Coronary artery (tissue), 2 donors: ENCODE results near the gene EEFSEC.

Source experiments
- DNase-seq: peaks from one replicate; pipeline ENCODE4 v3.0.0-alpha.2; 2017; ENCODE audit warnings: low spot score
- H3K27ac ChIP-seq, 2 donors: fragments of 200-600 bp; sonication (generic); one replicate each; pipeline ENCODE4 v1.5.1; 2016 to 2019
- H3K4me3 ChIP-seq: fragments of 200-600 bp; sonication (generic); 2 replicates; pipeline ENCODE4 v1.5.1; 2016; ENCODE audit warnings: mild to moderate bottlenecking, moderate library complexity
- TF ChIP-seq, protein P1 (sequence below): fragments of 200-600 bp; sonication (generic); IDR thresholded peaks from one replicate; pipeline ENCODE4 v1.5.1; 2019; ENCODE audit warnings: antibody characterized with exemption

The EEFSEC gene

DNA sequence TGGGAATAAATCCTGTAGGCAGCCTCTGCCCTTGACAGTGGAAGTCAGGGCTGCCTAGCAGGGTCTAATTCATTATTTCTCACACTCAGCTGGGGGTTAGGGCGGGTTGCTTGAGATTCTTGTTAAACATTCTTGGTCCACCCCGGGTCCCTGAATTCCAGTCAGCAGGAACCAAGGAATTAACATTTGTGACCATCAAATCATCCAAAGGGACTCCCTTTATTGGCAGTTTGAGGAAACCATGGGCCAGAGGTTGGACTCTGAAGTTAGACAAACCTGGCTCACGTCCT is 122.8 kb downstream of the EEFSEC start:
- DNase-seq = peak; percentile 33
- no peak overlapping the region for H3K4me3 ChIP-seq
- TF ChIP-seq, protein P1, sequence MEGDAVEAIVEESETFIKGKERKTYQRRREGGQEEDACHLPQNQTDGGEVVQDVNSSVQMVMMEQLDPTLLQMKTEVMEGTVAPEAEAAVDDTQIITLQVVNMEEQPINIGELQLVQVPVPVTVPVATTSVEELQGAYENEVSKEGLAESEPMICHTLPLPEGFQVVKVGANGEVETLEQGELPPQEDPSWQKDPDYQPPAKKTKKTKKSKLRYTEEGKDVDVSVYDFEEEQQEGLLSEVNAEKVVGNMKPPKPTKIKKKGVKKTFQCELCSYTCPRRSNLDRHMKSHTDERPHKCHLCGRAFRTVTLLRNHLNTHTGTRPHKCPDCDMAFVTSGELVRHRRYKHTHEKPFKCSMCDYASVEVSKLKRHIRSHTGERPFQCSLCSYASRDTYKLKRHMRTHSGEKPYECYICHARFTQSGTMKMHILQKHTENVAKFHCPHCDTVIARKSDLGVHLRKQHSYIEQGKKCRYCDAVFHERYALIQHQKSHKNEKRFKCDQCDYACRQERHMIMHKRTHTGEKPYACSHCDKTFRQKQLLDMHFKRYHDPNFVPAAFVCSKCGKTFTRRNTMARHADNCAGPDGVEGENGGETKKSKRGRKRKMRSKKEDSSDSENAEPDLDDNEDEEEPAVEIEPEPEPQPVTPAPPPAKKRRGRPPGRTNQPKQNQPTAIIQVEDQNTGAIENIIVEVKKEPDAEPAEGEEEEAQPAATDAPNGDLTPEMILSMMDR = no peak
- no peak overlapping the region for H3K27ac ChIP-seq

DNA sequence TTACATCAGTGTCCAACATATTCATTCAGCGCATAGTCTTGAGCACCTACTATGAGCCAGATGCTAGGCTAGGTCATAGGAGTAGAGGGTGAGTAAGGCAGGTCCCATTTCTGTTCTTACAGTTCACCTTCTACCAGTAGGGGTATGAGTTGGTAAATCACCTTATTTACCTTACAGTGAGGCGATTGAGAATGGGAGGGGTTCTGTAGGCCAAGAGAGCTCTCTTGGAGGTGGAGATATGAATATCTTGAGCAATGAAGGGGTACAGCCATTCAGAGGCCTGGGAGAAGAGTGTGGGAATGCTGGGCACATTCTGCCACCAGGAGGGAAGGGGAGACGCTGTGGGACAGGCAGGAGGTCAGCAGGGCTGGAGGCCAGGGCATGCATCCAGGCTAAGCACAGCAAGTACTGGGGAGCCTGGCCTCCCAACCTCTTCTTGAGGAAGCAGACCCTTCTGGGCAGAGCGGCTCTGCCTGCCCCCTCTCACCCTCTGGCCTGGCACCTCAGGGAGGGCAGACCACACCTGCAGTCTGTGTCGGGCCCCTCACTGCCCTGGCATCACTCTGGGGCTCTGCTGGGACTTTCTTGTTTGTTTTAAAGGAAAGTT is 123.4 kb downstream of the EEFSEC start:
- TF ChIP-seq, protein P1 = no peak
- DNase-seq = peak; percentile 67
- H3K4me3 ChIP-seq = no peak overlapping the region
- H3K27ac ChIP-seq = no peak overlapping the region

DNA sequence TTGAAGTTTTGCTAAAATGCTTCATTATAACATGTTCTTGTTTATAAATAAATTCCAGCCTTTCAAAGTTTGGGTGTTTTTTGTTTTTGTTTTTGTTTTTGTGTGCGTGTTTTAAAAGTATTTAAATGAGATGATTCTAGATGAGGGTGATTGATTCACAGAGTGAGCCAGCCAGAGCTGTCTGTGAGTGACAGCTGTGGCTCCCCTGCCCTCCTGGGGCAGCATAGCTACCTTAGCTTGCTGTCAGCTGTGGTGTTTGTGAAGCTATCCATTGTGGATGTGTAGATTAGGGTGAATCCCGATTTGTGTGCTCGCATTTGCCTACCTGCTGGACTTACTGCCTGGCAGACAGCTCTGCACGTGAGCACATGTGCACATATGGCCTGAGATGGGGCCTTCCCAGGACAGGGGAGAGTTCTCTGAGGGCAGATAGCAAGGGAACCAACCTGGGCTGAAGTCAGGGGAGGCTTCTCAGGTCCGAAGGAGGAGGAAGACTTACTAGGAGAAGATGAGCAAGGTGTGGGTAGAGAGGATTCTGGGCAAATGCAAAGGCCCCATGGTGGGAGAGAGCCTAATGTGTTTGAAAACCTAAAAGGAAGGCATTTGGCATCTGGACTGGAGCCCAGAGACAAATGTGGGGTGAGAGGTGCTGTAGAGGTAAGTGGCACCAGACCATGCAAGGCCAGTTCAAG is 124.2 kb downstream of the EEFSEC start:
- H3K4me3 ChIP-seq = no peak overlapping the region
- peak; percentile 12 for DNase-seq
- no peak overlapping the region for H3K27ac ChIP-seq
- TF ChIP-seq, protein P1 = no peak

DNA sequence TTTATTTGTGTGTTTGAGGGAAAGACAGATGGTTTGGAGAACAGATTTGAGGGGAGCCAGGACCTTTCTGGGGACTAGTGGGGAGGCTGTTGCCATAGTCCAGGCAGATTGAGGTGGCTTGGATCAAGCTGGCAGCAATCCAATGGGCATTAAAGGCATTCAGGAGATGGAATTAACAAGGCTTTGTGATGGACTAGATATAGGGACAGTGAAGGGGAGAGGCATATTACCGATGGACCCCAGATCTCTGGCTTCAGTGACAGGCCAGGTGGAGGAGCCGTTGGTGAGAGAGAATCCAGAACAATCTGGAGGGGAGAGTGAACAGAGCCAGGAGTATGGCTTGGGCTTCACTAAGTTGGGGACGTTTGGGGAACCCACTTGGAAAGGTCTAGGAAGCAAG is 124.8 kb downstream of the EEFSEC start:
- H3K4me3 ChIP-seq = no peak overlapping the region
- TF ChIP-seq, protein P1 = no peak
- peak overlapping the region in 1 of 2 donors; percentile 57 for H3K27ac ChIP-seq
- peak; percentile 29 for DNase-seq

DNA sequence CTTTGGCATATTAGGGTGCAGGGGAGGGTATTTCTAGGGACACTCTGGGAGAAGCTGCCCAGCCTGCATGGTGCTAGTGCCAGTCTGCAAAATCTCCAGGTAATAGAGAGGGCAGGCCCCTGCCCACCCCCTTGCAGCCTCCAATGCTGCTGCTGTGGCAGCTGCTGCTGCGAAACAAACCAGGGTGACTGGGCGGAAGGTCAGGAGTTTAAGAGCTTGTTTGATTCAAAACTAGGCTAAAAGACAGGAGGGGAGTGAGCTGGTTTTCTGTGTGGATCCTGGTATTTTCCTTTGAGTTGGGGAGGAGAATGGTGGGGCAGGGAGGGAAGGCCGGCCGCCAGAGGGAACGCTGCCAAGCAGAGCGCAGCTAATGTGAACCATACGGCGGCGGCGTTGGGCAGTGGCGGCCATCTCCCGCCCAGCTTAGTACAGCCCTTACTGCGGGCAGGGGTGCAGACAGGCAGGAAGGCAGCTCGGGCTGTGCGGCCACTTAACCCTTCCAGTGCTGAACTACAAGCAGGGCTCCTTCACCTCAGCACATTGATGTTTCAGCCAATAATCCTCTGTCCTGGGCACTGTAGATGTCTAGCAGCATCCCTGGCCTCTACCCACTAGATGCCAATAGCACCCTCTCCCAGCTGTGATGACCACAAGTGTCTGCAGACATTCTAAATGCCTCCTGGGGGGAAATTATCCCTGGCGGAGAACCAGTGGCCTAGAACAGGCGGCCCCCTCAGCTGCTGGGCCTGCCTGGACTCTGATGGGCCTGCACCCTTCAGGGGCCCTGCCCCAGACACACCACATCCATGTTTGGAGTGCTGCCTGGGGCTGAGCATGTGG is 125.7 kb downstream of the EEFSEC start:
- peak; percentile 75 for DNase-seq
- TF ChIP-seq, protein P1 = no peak
- peak overlapping the region in 1 of 2 donors; percentile 57 for H3K27ac ChIP-seq
- peak overlapping the region; percentile 28 for H3K4me3 ChIP-seq

DNA sequence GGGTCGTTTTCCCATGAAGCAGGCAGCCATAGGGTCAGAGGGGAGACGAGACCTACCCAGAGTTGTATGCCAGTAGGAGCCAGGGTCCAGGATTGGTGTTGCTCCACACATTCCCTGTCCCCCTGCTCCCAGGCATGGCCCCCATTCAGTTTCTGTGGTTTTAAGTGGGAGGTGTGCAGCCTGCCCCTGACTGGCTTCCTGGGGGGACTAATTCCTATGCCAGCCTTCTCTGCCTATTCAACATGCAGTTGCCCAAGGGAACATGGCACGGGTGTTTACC is 126.3 kb downstream of the EEFSEC start:
- Histone ChIP-seq H3K4me3 (no peak overlapping the region), H3K27ac (peak overlapping the region in 1 of 2 donors; percentile 57)
- DNase-seq = peak; percentile 47
- TF ChIP-seq, protein P1 = no peak
